CD14-positive monocyte (primary cell): ENCODE results near the gene GATC. TPM values are rescaled to one million over a fixed set of nuclear protein-coding genes. Genes with fewer than 3 reads are reported as not detected.

ENCODE experiments used
- DNase-seq, 3 donors: peaks; one replicate each; pipeline ENCODE4 v3.0.0-alpha.2; 2011 to 2022
- H2AFZ ChIP-seq: 2 replicates; pipeline ENCODE4 v1.6.0; 2012; ENCODE audit warnings: mild to moderate bottlenecking, low read depth, low read length, inconsistent platforms; ENCODE audit not compliant: insufficient read depth, poor library complexity, severe bottlenecking
- H3K27ac ChIP-seq, 2 donors: 1 replicate in 1 of 2; 2 replicates in 1 of 2; pipeline ENCODE4 v1.5.1; 2012 to 2013; ENCODE audit warnings: low read length in 2 of 2, control low read depth in 1 of 2, inconsistent platforms in 1 of 2, low read depth in 1 of 2, mild to moderate bottlenecking in 1 of 2
- H3K27me3 ChIP-seq, 2 donors: one replicate each; pipeline versions ENCODE4 v1.6.0 to v1.6.1; 2011 to 2013; ENCODE audit warnings: low read length in 2 of 2; ENCODE audit not compliant: control insufficient read depth in 2 of 2, insufficient read depth in 2 of 2
- H3K36me3 ChIP-seq, 2 donors: replicated peaks in 1 of 2; 1 replicate in 1 of 2; 2 replicates in 1 of 2; pipeline versions ENCODE4 v1.5.1 to v1.6.1; 2012 to 2013; ENCODE audit warnings: low read length in 2 of 2, control low read depth in 1 of 2, inconsistent platforms in 1 of 2, mild to moderate bottlenecking in 1 of 2; ENCODE audit not compliant: insufficient read depth in 2 of 2, control insufficient read depth in 1 of 2
- H3K4me1 ChIP-seq, 2 donors: 1 replicate in 1 of 2; 2 replicates in 1 of 2; pipeline versions ENCODE4 v1.5.1 to v1.6.1; 2012 to 2013; ENCODE audit warnings: low read length in 2 of 2, control low read depth in 1 of 2, inconsistent platforms in 1 of 2, mild to moderate bottlenecking in 1 of 2, moderate library complexity in 1 of 2; ENCODE audit not compliant: insufficient read depth in 2 of 2, control insufficient read depth in 1 of 2
- H3K4me2 ChIP-seq: replicated peaks from 2 replicates; pipeline ENCODE3; 2012; ENCODE audit warnings: low read length, moderate library complexity, mild to moderate bottlenecking; ENCODE audit not compliant: poor library complexity, severe bottlenecking; ENCODE audit errors: extremely low read depth
- H3K4me3 ChIP-seq, 3 experiments: fragments of 200-600 bp in 1 of 3; sonication (generic) in 1 of 3; replicated peaks in 1 of 3; 1 replicate in 2 of 3; 2 replicates in 1 of 3; pipeline ENCODE4 v1.5.1; 2011 to 2013; ENCODE audit warnings: low read length in 3 of 3, mild to moderate bottlenecking in 3 of 3, control low read depth in 2 of 3, low read depth in 2 of 3, inconsistent platforms in 1 of 3, moderate library complexity in 1 of 3
- H3K79me2 ChIP-seq: 2 replicates; pipeline ENCODE4 v1.6.0; 2012; ENCODE audit warnings: mild to moderate bottlenecking, control low read depth, inconsistent platforms, low read length, moderate library complexity; ENCODE audit not compliant: insufficient read depth
- H3K9ac ChIP-seq: 2 replicates; pipeline ENCODE4 v1.6.0; 2017; ENCODE audit warnings: low read length, mild to moderate bottlenecking; ENCODE audit not compliant: insufficient read depth, poor library complexity, severe bottlenecking
- H3K9me3 ChIP-seq, 2 donors: replicated peaks in 1 of 2; 1 replicate in 1 of 2; 2 replicates in 1 of 2; pipeline versions ENCODE4 v1.5.1 to v1.6.1; 2012 to 2013; ENCODE audit warnings: low read length in 2 of 2, control low read depth in 1 of 2; ENCODE audit not compliant: control insufficient read depth in 1 of 2, insufficient read depth in 1 of 2
- H4K20me1 ChIP-seq: 2 replicates; pipeline ENCODE4 v1.6.0; 2012; ENCODE audit warnings: mild to moderate bottlenecking, low read length, control low read depth, moderate library complexity; ENCODE audit not compliant: insufficient read depth
- H3K27ac Mint-ChIP-seq, 7 donors: one replicate each; pipeline ENCODE4 v1.8.0; 2020; ENCODE audit warnings: mild to moderate bottlenecking in 7 of 7, mixed read lengths in 7 of 7, moderate library complexity in 6 of 7, inconsistent platforms in 2 of 7
- H3K27me3 Mint-ChIP-seq, 3 donors: one replicate each; pipeline ENCODE4 v1.8.0; 2021 to 2022; ENCODE audit warnings: low read depth in 3 of 3, mild to moderate bottlenecking in 3 of 3, mixed read lengths in 3 of 3, moderate library complexity in 3 of 3, inconsistent platforms in 1 of 3
- H3K36me3 Mint-ChIP-seq, 2 donors: one replicate each; pipeline ENCODE4 v1.8.0; 2020; ENCODE audit warnings: mixed read lengths in 2 of 2, inconsistent platforms in 1 of 2, mild to moderate bottlenecking in 1 of 2
- H3K4me1 Mint-ChIP-seq: one replicate; pipeline ENCODE4 v1.8.0; 2020; ENCODE audit warnings: mild to moderate bottlenecking, mixed read lengths
- H3K4me3 Mint-ChIP-seq, 2 donors: one replicate each; pipeline ENCODE4 v1.8.0; 2020; ENCODE audit warnings: mild to moderate bottlenecking in 2 of 2, mixed read lengths in 2 of 2, moderate library complexity in 1 of 2
- H3K9me3 Mint-ChIP-seq, 7 donors: one replicate each; pipeline ENCODE4 v1.8.0; 2020 to 2022; ENCODE audit warnings: mixed read lengths in 7 of 7, mild to moderate bottlenecking in 6 of 7, moderate library complexity in 6 of 7, inconsistent platforms in 2 of 7
- WGBS: methylation state at CpG from one replicate; pipeline ENCODE4 v1.1.5; 2013; ENCODE audit warnings: missing lambda C conversion rate; ENCODE audit not compliant: insufficient coverage; 5-methylcytosine and 5-hydroxymethylcytosine counted together
- intact Hi-C, 2 donors: fragments of 100-400 bp; cut with micrococcal nuclease; formaldehyde crosslinking; loops; one replicate each; pipeline versions ENCODE4 v1.15.0 to v1.15.1; 2023
- polyA plus RNA-seq, 3 donors: library from polyadenylated mRNA; depleted of rRNA in 1 of 3; unstranded in 2 of 3; stranded (reverse) in 1 of 3; fragments of 300-500 nt in 2 of 3; fragments of >200 nt in 1 of 3; fragmentation: Illumina TruSeq in 2 of 3; gene quantifications; 1 replicate in 2 of 3; 2 replicates in 1 of 3; pipeline ENCODE4 v1.2.3, GENCODE V29; 2012 to 2021
- TF ChIP-seq, protein P1 (sequence below): fragments of 200-600 bp; IDR thresholded peaks from one replicate; pipeline ENCODE4 v1.8.0; 2022; ENCODE audit warnings: antibody characterized with exemption, mild to moderate bottlenecking

The GATC gene
- polyA plus RNA-seq, 3 donors: 10.7 to 13.8 (median 11.3) TPM

DNA sequence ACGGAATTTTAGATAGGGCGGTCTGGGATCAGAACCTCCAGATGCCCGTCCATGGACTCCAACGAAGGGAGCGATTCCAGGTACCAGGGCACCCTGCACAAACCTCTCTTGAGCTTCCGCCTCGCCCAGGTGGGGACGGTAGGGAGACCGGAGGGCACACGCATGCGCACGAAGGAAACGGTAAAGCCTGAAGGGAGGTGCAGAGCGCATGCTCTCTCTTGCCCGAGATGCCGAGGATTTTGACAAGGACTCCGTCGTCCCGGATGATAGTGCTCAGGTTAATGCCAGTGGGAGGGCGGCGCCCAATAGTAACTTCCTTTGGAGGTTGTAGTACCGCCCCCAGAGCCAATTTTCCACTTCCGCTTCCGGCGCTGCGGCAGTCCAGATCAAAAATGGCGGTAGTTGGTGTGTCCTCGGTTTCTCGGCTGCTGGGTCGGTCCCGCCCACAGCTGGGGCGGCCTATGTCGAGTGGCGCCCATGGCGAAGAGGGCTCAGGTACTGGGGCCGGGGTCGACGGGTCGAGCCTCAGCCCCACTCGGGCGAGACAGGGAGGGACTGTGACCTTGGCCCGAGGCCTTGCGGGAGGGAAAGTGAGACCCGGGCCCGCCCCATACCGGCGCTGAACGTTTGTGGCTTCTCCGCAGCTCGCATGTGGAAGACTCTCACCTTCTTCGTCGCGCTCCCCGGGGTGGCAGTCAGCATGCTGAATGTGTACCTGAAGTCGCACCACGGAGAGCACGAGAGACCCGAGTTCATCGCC, 8.3 kb upstream of the GATC start, which contains the start of gene COX6A1:
Gene COX6A1, plus strand, starts transcription at position 379 of the 760 bp plus-strand sequence. Its CDS starts 14 bp downstream, at position 393.
- H3K79me2 ChIP-seq: peaks cover 44% of the 10 kb centered on the region
- no peaks in the 10 kb centered on the region for H3K9me3 ChIP-seq
- H3K27ac ChIP-seq: peak within 1 kb of the TSS; percentile 85
- intact Hi-C loops: loop anchor here (5.0 to 10.0 kb wide), 2 partner anchors 121 to 123 kb away; no protein-coding TSS in a partner anchor
- Mint-ChIP-seq H3K36me3 (peaks cover 21 to 24% of the 10 kb centered on the region in 2 donors), H3K27me3 (peaks cover 0 to 12% (median 4%) of the 10 kb centered on the region in 3 donors), H3K4me1 (peaks cover 16% of the 10 kb centered on the region), H3K9me3 (no peaks in the 10 kb centered on the region), H3K27ac (peak within 1 kb of the TSS; percentile 91 to 95 (median 94)), H3K4me3 (peak within 1 kb of the TSS; percentile 91 to 96)
- peak; percentile 87 to 95 (median 94) for DNase-seq
- H3K4me2 ChIP-seq: peak within 1 kb of the TSS; percentile 97
- peak within 1 kb of the TSS; percentile 100 for H2AFZ ChIP-seq
- peaks cover 23 to 26% of the 10 kb centered on the region in 2 donors for H3K4me1 ChIP-seq
- TF ChIP-seq, protein P1, sequence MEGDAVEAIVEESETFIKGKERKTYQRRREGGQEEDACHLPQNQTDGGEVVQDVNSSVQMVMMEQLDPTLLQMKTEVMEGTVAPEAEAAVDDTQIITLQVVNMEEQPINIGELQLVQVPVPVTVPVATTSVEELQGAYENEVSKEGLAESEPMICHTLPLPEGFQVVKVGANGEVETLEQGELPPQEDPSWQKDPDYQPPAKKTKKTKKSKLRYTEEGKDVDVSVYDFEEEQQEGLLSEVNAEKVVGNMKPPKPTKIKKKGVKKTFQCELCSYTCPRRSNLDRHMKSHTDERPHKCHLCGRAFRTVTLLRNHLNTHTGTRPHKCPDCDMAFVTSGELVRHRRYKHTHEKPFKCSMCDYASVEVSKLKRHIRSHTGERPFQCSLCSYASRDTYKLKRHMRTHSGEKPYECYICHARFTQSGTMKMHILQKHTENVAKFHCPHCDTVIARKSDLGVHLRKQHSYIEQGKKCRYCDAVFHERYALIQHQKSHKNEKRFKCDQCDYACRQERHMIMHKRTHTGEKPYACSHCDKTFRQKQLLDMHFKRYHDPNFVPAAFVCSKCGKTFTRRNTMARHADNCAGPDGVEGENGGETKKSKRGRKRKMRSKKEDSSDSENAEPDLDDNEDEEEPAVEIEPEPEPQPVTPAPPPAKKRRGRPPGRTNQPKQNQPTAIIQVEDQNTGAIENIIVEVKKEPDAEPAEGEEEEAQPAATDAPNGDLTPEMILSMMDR: no peak
- H3K4me3 ChIP-seq: peak within 1 kb of the TSS; percentile 57 to 95 (median 94)
- under 1% methylated on average over 54 of the region's 59 CpGs for WGBS
- no peaks in the 10 kb centered on the region for H3K27me3 ChIP-seq
- H3K9ac ChIP-seq: peak within 1 kb of the TSS; percentile 85
- peaks cover 19 to 24% of the 10 kb centered on the region in 2 donors for H3K36me3 ChIP-seq
- H4K20me1 ChIP-seq: peaks cover 24% of the 10 kb centered on the region

DNA sequence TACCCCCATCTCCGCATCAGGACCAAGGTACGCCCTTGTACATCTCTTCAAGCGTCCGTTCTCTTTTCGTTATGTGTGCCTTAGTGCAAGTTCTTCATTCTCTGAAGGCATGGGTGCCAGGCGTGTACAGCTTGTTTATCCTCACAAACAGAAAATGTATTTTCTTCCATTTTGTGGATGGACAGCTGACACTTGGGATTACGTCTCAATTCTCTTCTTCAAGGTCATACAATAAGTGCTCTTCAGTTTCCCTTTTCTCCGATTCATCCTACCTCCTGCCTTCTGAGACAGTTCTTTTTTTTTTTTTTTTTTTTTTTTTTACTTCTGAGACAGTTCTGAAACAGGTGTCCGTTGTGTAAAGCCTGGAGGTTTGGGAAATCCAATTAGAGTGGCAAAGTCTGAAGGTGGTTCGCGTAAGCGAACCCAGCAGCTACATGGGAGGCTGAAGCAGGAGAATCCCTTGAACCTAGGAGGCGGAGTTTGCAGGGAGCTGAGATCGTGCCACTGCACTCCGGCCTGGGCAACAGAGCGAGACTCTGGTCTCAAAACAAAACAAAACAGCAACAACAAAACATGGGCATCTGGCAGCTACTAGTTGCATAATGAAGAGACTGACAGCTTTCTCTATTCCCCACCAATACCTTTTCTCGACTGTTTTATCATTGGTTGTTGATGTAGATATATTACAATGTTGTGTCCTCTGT, 7.6 kb upstream of the GATC start:
- Histone ChIP-seq H3K27me3 (no peaks in the 10 kb centered on the region), H3K79me2 (peaks cover 49% of the 10 kb centered on the region), H3K4me1 (peaks cover 23 to 26% of the 10 kb centered on the region in 2 donors), H3K9ac (peak overlapping the region; percentile 85), H3K9me3 (no peaks in the 10 kb centered on the region), H3K4me3 (peak overlapping the region; percentile 57 to 95 (median 94)), H3K4me2 (peak overlapping the region; percentile 97), H3K36me3 (peaks cover 23 to 31% of the 10 kb centered on the region in 2 donors), H3K27ac (peak overlapping the region; percentile 85), H2AFZ (peak overlapping the region; percentile 100), H4K20me1 (peaks cover 28% of the 10 kb centered on the region)
- peaks cover 0 to 7% (median 4%) of the 10 kb centered on the region in 3 donors for H3K27me3 Mint-ChIP-seq
- H3K4me3 Mint-ChIP-seq: peak overlapping the region; percentile 91 to 96
- 34% methylated on average over 9 of the region's 17 CpGs for WGBS
- H3K36me3 Mint-ChIP-seq: peaks cover 25 to 31% of the 10 kb centered on the region in 2 donors
- H3K9me3 Mint-ChIP-seq: no peaks in the 10 kb centered on the region
- H3K4me1 Mint-ChIP-seq: peaks cover 16% of the 10 kb centered on the region
- peak overlapping the region; percentile 91 to 95 (median 94) for H3K27ac Mint-ChIP-seq
- DNase-seq: peak in 1 of 3 donors; percentile 7
- intact Hi-C loops: loop anchor here (5.0 to 10.0 kb wide), 2 partner anchors 121 to 124 kb away; no protein-coding TSS in a partner anchor
- TF ChIP-seq, protein P1: no peak
